Measurements from ENCODE around the gene NOP9. TPM values are rescaled to one million over a fixed set of nuclear protein-coding genes. Genes with fewer than 3 reads are reported as not detected.

The NOP9 gene
- total RNA-seq, 4 donors from 2014 or later = 13.9 to 22.2 (median 17.8) TPM

- DNase-seq (ENCODE audit: low spot score) = no peak
- no peak for ATAC-seq (ENCODE audit: low FRiP score)
- TF ChIP-seq, protein P1, sequence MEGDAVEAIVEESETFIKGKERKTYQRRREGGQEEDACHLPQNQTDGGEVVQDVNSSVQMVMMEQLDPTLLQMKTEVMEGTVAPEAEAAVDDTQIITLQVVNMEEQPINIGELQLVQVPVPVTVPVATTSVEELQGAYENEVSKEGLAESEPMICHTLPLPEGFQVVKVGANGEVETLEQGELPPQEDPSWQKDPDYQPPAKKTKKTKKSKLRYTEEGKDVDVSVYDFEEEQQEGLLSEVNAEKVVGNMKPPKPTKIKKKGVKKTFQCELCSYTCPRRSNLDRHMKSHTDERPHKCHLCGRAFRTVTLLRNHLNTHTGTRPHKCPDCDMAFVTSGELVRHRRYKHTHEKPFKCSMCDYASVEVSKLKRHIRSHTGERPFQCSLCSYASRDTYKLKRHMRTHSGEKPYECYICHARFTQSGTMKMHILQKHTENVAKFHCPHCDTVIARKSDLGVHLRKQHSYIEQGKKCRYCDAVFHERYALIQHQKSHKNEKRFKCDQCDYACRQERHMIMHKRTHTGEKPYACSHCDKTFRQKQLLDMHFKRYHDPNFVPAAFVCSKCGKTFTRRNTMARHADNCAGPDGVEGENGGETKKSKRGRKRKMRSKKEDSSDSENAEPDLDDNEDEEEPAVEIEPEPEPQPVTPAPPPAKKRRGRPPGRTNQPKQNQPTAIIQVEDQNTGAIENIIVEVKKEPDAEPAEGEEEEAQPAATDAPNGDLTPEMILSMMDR (IDR thresholded peaks at IDR 0.05) = no peak
These were observed 10.1 kb downstream of the NOP9 start, which contains the start of gene LTB4R2 for GRCh38 chr14:24309538-24310264. Gene LTB4R2, plus strand, starts transcription at chr14:24310140. Its CDS starts 525 bp downstream, at chr14:24310665.

GRCh38 chr14:24310265-24310645 lies 10.6 kb downstream of the NOP9 start:
- DNase-seq (ENCODE audit: low spot score) (no peak), ATAC-seq (ENCODE audit: low FRiP score) (no peak)
- TF ChIP-seq, protein P1 (IDR thresholded peaks at IDR 0.05) = no peak

GRCh38 chr14:24310646-24311604 lies 11.3 kb downstream of the NOP9 start, which contains the start of gene LTB4R:
Gene LTB4R, plus strand, starts transcription at chr14:24311502. Its CDS starts 4,150 bp downstream, at chr14:24315652.
- TF ChIP-seq, protein P1 (IDR thresholded peaks at IDR 0.05) = no peak
- DNase-seq (ENCODE audit: low spot score) (no peak), ATAC-seq (ENCODE audit: low FRiP score) (peak; percentile 66)

GRCh38 chr14:24311837-24312615 lies 12.4 kb downstream of the NOP9 start:
- DNase-seq (ENCODE audit: low spot score) (no peak), ATAC-seq (ENCODE audit: low FRiP score) (no peak)
- TF ChIP-seq, protein P1 (IDR thresholded peaks at IDR 0.05) = no peak

DNA sequence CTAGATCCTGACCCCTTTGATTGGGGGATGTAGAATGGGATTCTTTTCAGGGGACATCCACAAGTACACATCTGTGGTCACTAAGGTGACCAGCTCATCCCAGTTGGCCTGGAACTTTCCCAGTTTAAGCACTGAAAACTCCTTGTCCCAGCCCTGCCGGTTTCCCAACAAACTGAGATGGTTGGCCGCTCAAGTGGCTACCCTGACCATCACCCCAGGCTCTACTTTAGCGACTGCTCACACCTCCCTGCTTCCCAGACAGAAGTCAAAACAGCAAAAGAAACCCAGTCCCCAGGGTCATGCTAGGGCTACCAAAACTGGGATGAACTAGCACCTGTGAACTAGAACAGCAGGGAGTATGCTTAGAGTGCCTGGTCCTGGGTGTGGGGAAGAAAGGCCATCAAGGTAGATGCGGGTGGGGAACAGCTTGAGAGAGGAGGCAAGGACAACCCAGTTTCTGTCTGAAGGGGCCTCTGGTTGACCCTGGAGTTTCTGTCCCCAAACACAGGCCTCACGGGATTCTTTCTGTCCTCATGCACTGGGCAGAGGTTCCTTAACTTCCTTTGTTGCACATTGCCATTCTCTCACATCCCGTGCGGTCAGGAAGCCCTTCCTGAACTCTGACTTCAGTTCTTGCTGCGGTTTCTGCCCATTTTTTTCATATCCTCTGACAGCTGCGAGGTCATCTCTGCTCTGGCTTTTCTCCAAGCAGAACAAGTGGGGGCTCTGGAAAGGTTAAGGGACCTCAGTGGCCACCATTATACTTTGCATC lies 13.3 kb downstream of the NOP9 start:
- no peak for ATAC-seq (ENCODE audit: low FRiP score)
- TF ChIP-seq, protein P1 (IDR thresholded peaks at IDR 0.05) = no peak
- no peak for DNase-seq (ENCODE audit: low spot score)

GRCh38 chr14:24313913-24314312 lies 14.3 kb downstream of the NOP9 start:
- no peak for DNase-seq (ENCODE audit: low spot score)
- TF ChIP-seq, protein P1 (IDR thresholded peaks at IDR 0.05) = no peak
- ATAC-seq (ENCODE audit: low FRiP score) = no peak

All from omental fat pad (tissue), 4 donors.